Astrocyte of the cerebellum (primary cell): ENCODE measurements around the gene KCNMB4.

Experiments
- DNase-seq: peaks from one replicate; pipeline ENCODE4 v3.0.0-alpha.2; 2011; ENCODE audit warnings: low read depth
- H3K4me3 ChIP-seq: 2 replicates; pipeline ENCODE4 v1.5.1; 2011; ENCODE audit warnings: mild to moderate bottlenecking, low read depth, low read length, moderate library complexity
- in situ Hi-C: cut with HindIII; loops from 2 replicates; pipeline ENCODE4 v1.10.0; 2017; ENCODE audit warnings: low sequenced_read_pairs
- TF ChIP-seq, protein P1 (sequence below): IDR thresholded peaks from 2 replicates; pipeline ENCODE4 v1.5.1; 2012; ENCODE audit warnings: low read length, low read depth, moderate library complexity, mild to moderate bottlenecking; ENCODE audit errors: missing control alignments

The KCNMB4 gene

DNA sequence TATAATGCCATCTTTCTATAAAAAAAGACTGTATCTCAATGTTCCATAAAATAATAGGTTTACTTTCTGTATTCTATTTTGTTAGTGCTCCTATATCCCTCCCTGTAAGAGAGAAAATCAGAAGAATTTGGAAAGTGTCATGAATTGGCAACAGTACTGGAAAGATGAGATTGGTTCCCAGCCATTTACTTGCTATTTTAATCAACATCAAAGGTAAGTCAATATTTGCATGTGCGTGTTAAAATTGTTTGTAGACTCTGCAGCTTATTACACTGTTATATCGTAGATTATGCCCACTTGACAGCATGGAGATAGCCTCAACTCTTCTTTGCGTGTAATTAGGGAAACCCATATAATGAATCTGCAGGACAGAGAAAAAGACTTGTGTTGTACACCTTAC is 34.0 kb downstream of the KCNMB4 start:
- in situ Hi-C loops = no loop called here
- DNase-seq = no peak
- TF ChIP-seq, protein P1, sequence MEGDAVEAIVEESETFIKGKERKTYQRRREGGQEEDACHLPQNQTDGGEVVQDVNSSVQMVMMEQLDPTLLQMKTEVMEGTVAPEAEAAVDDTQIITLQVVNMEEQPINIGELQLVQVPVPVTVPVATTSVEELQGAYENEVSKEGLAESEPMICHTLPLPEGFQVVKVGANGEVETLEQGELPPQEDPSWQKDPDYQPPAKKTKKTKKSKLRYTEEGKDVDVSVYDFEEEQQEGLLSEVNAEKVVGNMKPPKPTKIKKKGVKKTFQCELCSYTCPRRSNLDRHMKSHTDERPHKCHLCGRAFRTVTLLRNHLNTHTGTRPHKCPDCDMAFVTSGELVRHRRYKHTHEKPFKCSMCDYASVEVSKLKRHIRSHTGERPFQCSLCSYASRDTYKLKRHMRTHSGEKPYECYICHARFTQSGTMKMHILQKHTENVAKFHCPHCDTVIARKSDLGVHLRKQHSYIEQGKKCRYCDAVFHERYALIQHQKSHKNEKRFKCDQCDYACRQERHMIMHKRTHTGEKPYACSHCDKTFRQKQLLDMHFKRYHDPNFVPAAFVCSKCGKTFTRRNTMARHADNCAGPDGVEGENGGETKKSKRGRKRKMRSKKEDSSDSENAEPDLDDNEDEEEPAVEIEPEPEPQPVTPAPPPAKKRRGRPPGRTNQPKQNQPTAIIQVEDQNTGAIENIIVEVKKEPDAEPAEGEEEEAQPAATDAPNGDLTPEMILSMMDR = no peak
- no peak overlapping the region for H3K4me3 ChIP-seq

DNA sequence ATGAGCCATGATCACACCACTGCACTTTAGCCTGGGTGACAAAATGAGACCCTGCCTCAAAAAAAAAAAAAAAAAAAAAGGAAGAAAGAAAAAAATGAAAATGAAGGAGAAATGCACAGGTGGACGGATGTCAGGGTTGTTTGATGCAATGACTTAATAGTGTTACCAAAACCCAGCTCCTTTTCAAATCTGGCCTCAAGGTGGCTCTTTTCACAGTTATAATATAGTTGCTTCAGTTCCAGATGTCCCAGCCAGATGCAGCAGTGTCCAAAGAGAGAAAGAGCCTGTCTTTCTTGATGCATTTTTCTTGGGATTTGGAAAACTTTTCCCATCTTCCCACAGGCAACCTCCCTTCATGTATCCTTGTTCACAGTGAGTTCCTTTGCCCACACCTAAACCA is 36.5 kb downstream of the KCNMB4 start:
- no peak for DNase-seq
- TF ChIP-seq, protein P1 = no peak
- in situ Hi-C loops = no loop called here
- no peak overlapping the region for H3K4me3 ChIP-seq

DNA sequence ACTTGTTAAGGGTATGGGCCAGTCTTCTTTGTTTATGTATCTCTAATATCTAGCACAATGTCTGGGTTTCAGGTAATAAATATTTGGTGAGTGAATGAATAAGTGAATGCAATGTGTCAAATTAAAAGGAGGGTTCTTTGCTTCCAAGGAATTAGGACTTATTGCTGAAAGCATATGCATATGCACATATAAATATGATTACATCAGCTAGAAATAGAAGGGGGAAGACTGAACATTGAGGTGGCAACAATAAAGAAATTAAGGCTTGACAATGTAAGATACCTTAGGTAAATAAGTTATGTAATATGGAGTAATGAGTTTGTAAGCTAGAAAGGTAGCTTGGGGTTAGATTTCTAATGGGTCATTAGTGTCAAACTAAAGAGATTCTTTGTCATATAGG is 37.7 kb downstream of the KCNMB4 start:
- no peak for DNase-seq
- in situ Hi-C loops = no loop called here
- TF ChIP-seq, protein P1 = no peak
- no peak overlapping the region for H3K4me3 ChIP-seq

- in situ Hi-C loops = no loop called here
- no peak overlapping the region for H3K4me3 ChIP-seq
- TF ChIP-seq, protein P1 = no peak
- DNase-seq = no peak
Measured at GRCh38 chr12:70408004-70408790, 42.1 kb downstream of the KCNMB4 start.

- no peak overlapping the region for H3K4me3 ChIP-seq
- TF ChIP-seq, protein P1 = no peak
- DNase-seq = no peak
- in situ Hi-C loops = no loop called here
Measured at GRCh38 chr12:70415987-70416386, 49.9 kb downstream of the KCNMB4 start.

DNA sequence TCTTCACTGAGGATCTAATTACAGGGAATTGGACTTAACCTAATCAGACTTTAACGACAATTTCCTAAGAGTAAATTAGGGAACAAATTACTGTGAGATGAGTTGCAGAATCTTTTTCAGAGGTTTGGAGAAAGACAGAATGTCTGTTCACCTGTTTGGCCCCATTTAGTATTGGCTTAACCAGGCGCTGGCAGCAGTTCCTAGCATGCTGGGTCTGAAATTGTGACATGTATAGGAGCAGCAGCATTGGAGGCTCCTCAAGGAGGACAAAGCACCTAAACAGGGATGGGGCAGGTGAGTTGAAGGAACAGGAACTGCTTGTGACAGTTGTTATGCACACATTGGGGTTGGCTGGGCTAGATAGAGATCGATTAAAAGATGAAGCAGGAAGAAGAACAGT is 51.0 kb downstream of the KCNMB4 start:
- in situ Hi-C loops = no loop called here
- TF ChIP-seq, protein P1 = no peak
- no peak for DNase-seq
- no peak overlapping the region for H3K4me3 ChIP-seq
